ENCODE measurements around the gene OS9. TPM values are rescaled to one million over a fixed set of nuclear protein-coding genes. Genes with fewer than 3 reads are reported as not detected.

The OS9 gene
- total and polyA plus RNA-seq, 2 of the 4 experiments (the other 2 are of a cell fraction): 159 to 272 TPM

DNA sequence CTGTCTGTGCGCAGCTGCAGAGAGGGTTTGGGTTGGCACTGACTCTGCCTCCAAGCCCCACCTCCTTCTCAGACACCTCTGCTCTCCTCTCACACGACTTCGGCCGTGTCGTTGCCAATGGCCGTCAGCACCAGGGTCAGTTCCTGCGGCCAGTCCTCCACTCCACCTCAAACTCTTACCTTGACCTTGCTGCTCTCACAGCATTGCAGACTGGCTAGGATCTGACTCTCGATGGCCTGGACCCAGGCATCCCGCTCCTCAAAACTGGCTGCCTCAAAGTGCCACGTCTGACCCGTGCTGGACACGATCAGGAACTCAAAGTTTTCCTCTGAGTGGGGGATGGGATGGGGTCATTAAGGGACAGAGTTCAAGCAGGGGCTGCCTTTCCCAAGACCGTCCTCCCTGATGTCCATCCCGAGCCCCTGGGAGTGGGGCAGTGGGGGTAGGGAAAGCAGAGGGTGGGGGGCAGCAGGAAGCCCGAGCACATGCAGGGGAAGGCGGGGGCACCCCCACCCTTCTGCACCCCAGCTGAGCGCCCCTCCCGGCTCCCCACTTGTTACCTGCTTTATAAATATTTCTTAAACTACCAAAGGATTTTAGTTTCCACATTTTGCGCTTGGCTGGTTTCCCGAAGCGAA lies 33.9 kb downstream of the OS9 start:
- dilution Hi-C loops (cut with HindIII; ENCODE audit: low sequenced_read_pairs, unreplicated experiment): no loop called here
- Histone ChIP-seq H2AFZ (replicated peaks; ENCODE audit: low read length, poor library complexity) (peak overlapping the region; percentile 100), H3K4ac (ENCODE audit: low read depth, low read length) (no peak overlapping the region), H3K23ac (ENCODE audit: low read depth, low read length) (no peak overlapping the region), H3K9ac (ENCODE audit: low read depth, low read length) (no peak overlapping the region), H2BK120ac (ENCODE audit: low read depth, low read length) (no peak overlapping the region), H4K20me1 (ENCODE audit: insufficient read depth, low read length) (peaks cover 11% of the 10 kb centered on the region; the same call in 1 of the 2 replicates), H3K4me3 (ENCODE audit: insufficient read depth, low read depth, low read length) (no peak overlapping the region), H3K27me3 (ENCODE audit: control insufficient read depth, insufficient read depth, low read length) (peaks cover 19% of the 10 kb centered on the region), H2BK5ac (ENCODE audit: low read depth, low read length, poor library complexity, severe bottlenecking) (no peak overlapping the region), H4K5ac (ENCODE audit: low read depth, low read length) (no peak overlapping the region), H3K27ac (ENCODE audit: insufficient read depth, low read length) (no peak overlapping the region), H3K56ac (ENCODE audit: extremely low read depth, insufficient read depth, low read length) (no peak overlapping the region), H3K4me1 (ENCODE audit: control insufficient read depth, insufficient read depth, low read length) (0 out of 2 replicates have a peak, but pooled peaks cover 4% of the 10 kb centered on the region), H3K18ac (ENCODE audit: low read depth, low read length) (no peak overlapping the region), H3K9me3 (ENCODE audit: control insufficient read depth, insufficient read depth, low read length) (no peaks in the 10 kb centered on the region), H4K8ac (ENCODE audit: low read depth in 2 of 2, low read length in 2 of 2) (no peak overlapping the region), H2AK9ac (replicated peaks; ENCODE audit: low read depth, low read length, poor library complexity) (peak overlapping the region; percentile 19), H2BK15ac (ENCODE audit: low read depth, low read length) (no peak overlapping the region), H2BK20ac (ENCODE audit: low read depth, low read length) (no peak overlapping the region), H3K4me2 (ENCODE audit: low read depth, low read length) (no peak overlapping the region), H3K36me3 (ENCODE audit: control insufficient read depth, insufficient read depth, low read length) (peaks cover 6% of the 10 kb centered on the region; the same call in 1 of the 2 replicates), H4K91ac (ENCODE audit: insufficient read depth, low read depth, low read length) (no peak overlapping the region), H3K14ac (replicated peaks; ENCODE audit: low read depth, low read length) (no peak overlapping the region), H3K9me1 (ENCODE audit: insufficient read depth, low read length) (peaks cover 6% of the 10 kb centered on the region; the same call in 1 of the 2 replicates), H3K79me1 (ENCODE audit: low read depth in 1 of 2, low read length in 2 of 2) (peaks cover 0 to 17% of the 10 kb centered on the region in 2 experiments; a peak in 1 of 4 replicates), H2AK5ac (ENCODE audit: low read depth, low read length) (0 out of 2 replicates have a peak overlapping the region, but pooled peaks have one; percentile 1)
- POLR2A ChIA-PET (ENCODE audit: unreplicated experiment): no interaction called here
- in situ Hi-C loops (cut with MboI; ENCODE audit: low sequenced_read_pairs): no loop called here
- CTCF ChIA-PET: no interaction called here
- DNase-seq (no peak), ATAC-seq (ENCODE audit: low read depth) (no peak)
- 13% methylated on average over 6 of the region's 21 CpGs; no CpG with 5 or more reads in 1 of the 2 experiments for WGBS, 2 experiments (ENCODE audit: extremely low coverage in 2 of 2, insufficient read length in 1 of 2)
- intact Hi-C loops (cut with micrococcal nuclease): no loop called here
- TF ChIP-seq MAZ (IDR thresholded peaks at IDR 0.05; ENCODE audit: borderline replicate concordance, low read depth, low read length) (no peak), POLR2A (IDR thresholded peaks at IDR 0.05; ENCODE audit: low read depth, low read length) (no peak), RAD21 (IDR thresholded peaks at IDR 0.05; ENCODE audit: low read length) (no peak), RFX5 (IDR thresholded peaks at IDR 0.05; ENCODE audit: low read depth, low read length) (no peak), MAFK (IDR thresholded peaks at IDR 0.05; ENCODE audit: low read depth, low read length) (no peak)
- TF ChIP-seq, protein P1, sequence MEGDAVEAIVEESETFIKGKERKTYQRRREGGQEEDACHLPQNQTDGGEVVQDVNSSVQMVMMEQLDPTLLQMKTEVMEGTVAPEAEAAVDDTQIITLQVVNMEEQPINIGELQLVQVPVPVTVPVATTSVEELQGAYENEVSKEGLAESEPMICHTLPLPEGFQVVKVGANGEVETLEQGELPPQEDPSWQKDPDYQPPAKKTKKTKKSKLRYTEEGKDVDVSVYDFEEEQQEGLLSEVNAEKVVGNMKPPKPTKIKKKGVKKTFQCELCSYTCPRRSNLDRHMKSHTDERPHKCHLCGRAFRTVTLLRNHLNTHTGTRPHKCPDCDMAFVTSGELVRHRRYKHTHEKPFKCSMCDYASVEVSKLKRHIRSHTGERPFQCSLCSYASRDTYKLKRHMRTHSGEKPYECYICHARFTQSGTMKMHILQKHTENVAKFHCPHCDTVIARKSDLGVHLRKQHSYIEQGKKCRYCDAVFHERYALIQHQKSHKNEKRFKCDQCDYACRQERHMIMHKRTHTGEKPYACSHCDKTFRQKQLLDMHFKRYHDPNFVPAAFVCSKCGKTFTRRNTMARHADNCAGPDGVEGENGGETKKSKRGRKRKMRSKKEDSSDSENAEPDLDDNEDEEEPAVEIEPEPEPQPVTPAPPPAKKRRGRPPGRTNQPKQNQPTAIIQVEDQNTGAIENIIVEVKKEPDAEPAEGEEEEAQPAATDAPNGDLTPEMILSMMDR (conservative IDR thresholded peaks at IDR 0.05; ENCODE audit: low read depth, low read length): no peak
- no TSS peak for BruUV-seq (replicated peaks)

Measured in IMR-90 (cell line).